Right lobe of liver (tissue), 6 donors: ENCODE measurements around the gene PDCD2L. TPM values are rescaled to one million over a fixed set of nuclear protein-coding genes. Genes with fewer than 3 reads are reported as not detected.
"Not testable (repeated sequence)": the region's sequence is repeated elsewhere in the genome, so short reads cannot be mapped to it uniquely, and the experiment has no call there.

Experiments used
- ATAC-seq, 4 donors: fragments of 200-7000 bp; cut with Tn5 transposase; one replicate each; pipeline ENCODE4 v1.9.1; 2020; ENCODE audit warnings: mild to moderate bottlenecking in 4 of 4, moderate library complexity in 4 of 4
- DNase-seq, 3 donors: peaks; one replicate each; pipeline ENCODE4 v3.0.0-alpha.2; 2020
- H3K27ac ChIP-seq, 3 donors: fragments of 200-600 bp; one replicate each; pipeline ENCODE4 v1.8.0; 2022
- H3K27me3 ChIP-seq, 2 donors: fragments of 200-600 bp; one replicate each; pipeline ENCODE4 v1.8.0; 2022
- H3K36me3 ChIP-seq, 4 donors: fragments of 200-600 bp; sonication (generic) in 1 of 4; one replicate each; pipeline versions ENCODE4 v1.5.1 to v1.8.0; 2017 to 2022; ENCODE audit warnings: control low read depth in 1 of 4
- H3K4me1 ChIP-seq, 4 donors: fragments of 200-600 bp; sonication (generic) in 1 of 4; one replicate each; pipeline versions ENCODE4 v1.5.1 to v1.8.0; 2017 to 2022; ENCODE audit warnings: control low read depth in 1 of 4
- H3K4me3 ChIP-seq, 3 donors: fragments of 200-600 bp; one replicate each; pipeline ENCODE4 v1.8.0; 2022
- H3K9me3 ChIP-seq, 4 donors: fragments of 200-600 bp; sonication (generic) in 1 of 4; one replicate each; pipeline versions ENCODE4 v1.5.1 to v1.8.0; 2017 to 2022; ENCODE audit warnings: control low read depth in 1 of 4
- CTCF ChIP-seq, 4 donors: fragments of 200-600 bp in 3 of 4; fragments of 450-650 bp in 1 of 4; IDR thresholded peaks; one replicate each; pipeline versions ENCODE4 v1.5.1 to v1.8.0; 2016 to 2022; ENCODE audit warnings: antibody characterized with exemption in 4 of 4, mild to moderate bottlenecking in 2 of 4
- POLR2A ChIP-seq: fragments of 450-650 bp; IDR thresholded peaks from one replicate; pipeline ENCODE4 v1.6.1; 2017; ENCODE audit warnings: antibody characterized with exemption, mild to moderate bottlenecking
- WGBS: methylation state at CpG from one replicate; pipeline ENCODE4 v1.1.6; 2018; ENCODE audit warnings: low coverage, low lambda C conversion rate; ENCODE audit not compliant: insufficient coverage; ENCODE audit errors: missing lambda C conversion rate; 5-methylcytosine and 5-hydroxymethylcytosine counted together
- intact Hi-C, 2 donors: fragments of 100-400 bp; cut with DNase I; formaldehyde crosslinking; loops; one replicate each; pipeline versions ENCODE4 v1.11.2 to v1.14.1; 2022
- total RNA-seq, 6 experiments: library from RNA; depleted of rRNA in 2 of 6; stranded (reverse); fragments of >200 nt in 2 of 6; fragmentation: NEBNext Ultra II Directional in 3 of 6; extraction: Animal tissue kit (Norgen Biotek cat#: 25700) in 3 of 6; gene quantifications; one replicate each; pipeline versions ENCODE4 v1.1.0 to v1.2.4, GENCODE V29; 2016 to 2023
- donor health status: DM: no; HTN: yes; CAD: no.
- donor health status: DM: no; HTN: no; CAD: no.
- donor health status: DM: no; HTN: no; CAD: no.
- donor health status: DM: no; HTN: yes; CAD: no.
- donor health status: DM: no; HTN: yes; CAD: no.

The PDCD2L gene
- total RNA-seq, 6 experiments from 2014 or later: 3.0 to 13.4 (median 4.5) TPM

DNA sequence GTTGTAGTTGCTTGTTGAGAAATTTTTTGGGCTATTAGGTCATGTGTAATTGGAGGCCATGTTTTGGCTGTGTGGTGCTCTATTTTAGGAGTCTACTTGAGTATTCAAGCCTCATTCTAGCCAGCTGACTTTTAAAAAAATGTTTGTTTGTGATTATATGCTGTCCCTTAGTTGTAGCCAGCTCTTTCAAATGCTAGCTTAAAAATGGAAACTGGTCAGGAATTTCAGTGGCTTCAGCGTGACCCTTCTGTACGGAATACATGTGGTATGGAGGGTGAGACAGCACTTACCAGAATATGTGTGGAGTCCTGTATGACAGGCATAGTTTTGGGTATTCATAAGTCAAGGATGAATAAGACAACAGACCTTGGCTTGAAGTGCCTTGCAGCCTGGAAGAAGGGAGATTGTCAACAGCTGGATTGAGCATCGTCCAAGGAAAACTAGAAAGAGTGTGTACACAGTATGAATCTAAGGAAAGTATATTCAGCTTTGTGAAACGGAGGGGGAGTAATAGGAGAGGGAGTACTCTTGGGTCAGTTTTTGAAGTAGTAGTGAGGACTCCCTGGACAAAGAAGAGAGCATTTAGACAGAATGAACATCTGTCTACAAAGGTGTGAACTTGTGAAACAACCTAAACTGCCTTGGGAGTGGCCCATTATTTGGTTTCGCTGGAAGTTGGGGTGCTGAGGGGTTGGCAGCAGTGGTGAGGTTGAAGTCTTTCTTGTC lies 57.3 kb downstream of the PDCD2L start:
- H3K27ac ChIP-seq: no peak overlapping the region
- intact Hi-C loops: no loop called here
- no peaks in the 10 kb centered on the region for H3K4me1 ChIP-seq
- no peaks in the 10 kb centered on the region for H3K27me3 ChIP-seq
- WGBS: 92% methylated on average over 5 of the region's 5 CpGs
- DNase-seq: no peak
- H3K9me3 ChIP-seq: no peaks in the 10 kb centered on the region
- no peak for ATAC-seq
- H3K36me3 ChIP-seq: peaks cover 0 to 84% (median 42%) of the 10 kb centered on the region in 4 donors
- no peak for TF ChIP-seq CTCF (IDR thresholded peaks at IDR 0.05)
- TF ChIP-seq POLR2A: no peak
- no peak overlapping the region for H3K4me3 ChIP-seq

DNA sequence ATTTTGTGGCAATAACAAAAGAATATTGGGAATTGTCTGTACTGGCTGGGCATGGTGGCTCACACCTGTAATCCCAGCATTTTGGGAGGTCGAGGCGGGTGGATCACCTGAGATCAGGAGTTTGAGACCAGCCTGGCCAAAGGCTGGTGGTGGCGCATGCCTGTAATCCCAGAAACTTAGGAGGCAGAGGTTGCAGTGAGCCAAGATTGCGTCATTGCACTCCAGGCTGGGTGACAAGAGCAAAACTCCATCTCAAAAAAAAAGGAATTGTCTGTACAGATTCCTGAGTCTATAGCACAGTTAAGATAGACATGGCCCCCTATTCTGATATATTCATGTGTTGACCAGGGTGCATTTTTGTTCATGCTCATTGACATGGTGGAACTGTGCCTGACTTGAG lies 60.6 kb downstream of the PDCD2L start:
- peaks cover 0 to 96% (median 48%) of the 10 kb centered on the region in 4 donors for H3K36me3 ChIP-seq
- H3K27me3 ChIP-seq, intact Hi-C loops, H3K27ac ChIP-seq, H3K4me3 ChIP-seq, DNase-seq, ATAC-seq, H3K9me3 ChIP-seq, H3K4me1 ChIP-seq: not testable (repeated sequence)
- no CpG with 5 or more reads among the region's 4 CpGs for WGBS

- Histone ChIP-seq H3K9me3 (no peaks in the 10 kb centered on the region), H3K36me3 (peaks cover 0 to 93% (median 38%) of the 10 kb centered on the region in 4 donors), H3K4me1 (no peaks in the 10 kb centered on the region), H3K4me3 (no peak overlapping the region), H3K27me3 (no peaks in the 10 kb centered on the region), H3K27ac (no peak overlapping the region)
- intact Hi-C loops: no loop called here
- 60% methylated on average over 1 of the region's 1 CpG for whole genome bisulfite sequencing
- DNase-seq (no peak), ATAC-seq (no peak)
- TF ChIP-seq CTCF (IDR thresholded peaks at IDR 0.05) (no peak), POLR2A (no peak)
These were observed 64.2 kb downstream of the PDCD2L start for GRCh38 chr19:34468409-34468808.

GRCh38 chr19:34469026-34469425 lies 64.8 kb downstream of the PDCD2L start:
- H3K27me3 ChIP-seq, H3K27ac ChIP-seq, H3K4me3 ChIP-seq, H3K4me1 ChIP-seq, intact Hi-C loops, DNase-seq, H3K9me3 ChIP-seq, ATAC-seq: not testable (repeated sequence)
- peaks cover 0 to 87% (median 34%) of the 10 kb centered on the region in 4 donors for H3K36me3 ChIP-seq
- 89% methylated on average over 5 of the region's 5 CpGs for WGBS

DNA sequence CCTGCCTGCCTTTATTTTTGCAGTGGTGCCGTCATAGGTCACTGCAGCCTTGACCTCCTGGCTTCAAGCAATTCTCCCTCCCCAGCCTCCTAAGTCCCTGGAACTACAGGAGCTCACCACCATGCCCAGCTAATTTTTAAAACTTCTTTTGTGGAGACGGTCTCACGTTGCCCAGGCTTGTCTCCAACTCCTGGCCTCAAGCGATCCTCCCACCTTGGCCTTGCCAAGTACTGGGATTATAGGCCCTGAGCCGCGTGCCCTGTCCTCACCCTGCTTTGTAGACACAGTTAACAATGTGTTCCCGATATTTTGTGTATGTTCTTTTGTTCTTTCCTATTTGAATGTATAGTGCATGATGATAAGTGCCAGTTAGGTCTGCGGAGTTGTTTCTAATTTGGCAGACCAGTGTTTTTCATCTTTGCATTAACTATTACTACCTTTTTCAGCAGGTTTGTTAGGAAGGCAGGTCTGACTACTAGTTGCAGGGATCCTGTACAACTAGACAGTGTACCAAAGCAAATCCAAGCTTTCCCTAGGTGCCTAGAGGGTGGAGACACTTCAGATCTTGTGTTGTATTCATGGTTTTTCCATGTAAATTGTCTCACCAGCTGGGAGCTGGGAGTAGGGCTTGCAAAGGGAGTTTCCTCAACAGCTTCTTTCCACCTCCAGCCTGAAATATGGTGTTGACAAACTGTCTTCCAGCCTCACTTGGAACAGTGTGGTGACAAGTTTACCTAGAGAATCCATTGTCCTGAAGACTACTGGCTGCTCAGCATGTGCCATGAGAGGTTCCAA lies 67.9 kb downstream of the PDCD2L start:
- no peak for DNase-seq
- Histone ChIP-seq H3K27me3 (no peaks in the 10 kb centered on the region), H3K4me3 (no peak overlapping the region), H3K9me3 (no peaks in the 10 kb centered on the region), H3K27ac (no peak overlapping the region), H3K4me1 (no peaks in the 10 kb centered on the region), H3K36me3 (peaks cover 0 to 56% (median 21%) of the 10 kb centered on the region in 4 donors)
- intact Hi-C loops: no loop called here
- ATAC-seq: no peak
- whole genome bisulfite sequencing: 92% methylated on average over 8 of the region's 8 CpGs
- no peak for TF ChIP-seq CTCF (IDR thresholded peaks at IDR 0.05)
